Stimulated activated CD4-positive, alpha-beta T cell treated with anti-CD3 and anti-CD28 coated beads, Interleukin-2, amount 100 ng/mL, for 48 hours (primary cell): ENCODE measurements around the gene FAM20B.
"Not testable (repeated sequence)": the region's sequence is repeated elsewhere in the genome, so short reads cannot be mapped to it uniquely, and the experiment has no call there.

Experiments used
- DNase-seq, 2 donors: peaks; one replicate each; pipeline ENCODE4 v3.0.0-alpha.2; 2020

FAM20B gene

GRCh38 chr1:179025125-179025974, at the start of gene FAM20B:
Gene FAM20B (plus strand): TSS chr1:179025894. CDS start chr1:179043848, 17,954 bp downstream.
- peak; percentile 80 to 86 for DNase-seq

GRCh38 chr1:178976541-178976940, 49.2 kb upstream of the FAM20B start:
- DNase-seq = no peak

GRCh38 chr1:178986204-178986603, 39.5 kb upstream of the FAM20B start:
- no peak for DNase-seq

GRCh38 chr1:178988198-178988597, 37.5 kb upstream of the FAM20B start:
- not testable (repeated sequence) for DNase-seq

GRCh38 chr1:178993559-178993958, 32.1 kb upstream of the FAM20B start:
- DNase-seq = no peak

- no peak for DNase-seq
Observed at GRCh38 chr1:178997428-178997827, 28.3 kb upstream of the FAM20B start.

- no peak for DNase-seq
Observed at GRCh38 chr1:178998295-178998694, 27.4 kb upstream of the FAM20B start.

GRCh38 chr1:178999061-178999460, 26.6 kb upstream of the FAM20B start:
- no peak for DNase-seq

GRCh38 chr1:179001451-179001850, 24.2 kb upstream of the FAM20B start:
- DNase-seq = no peak

- not testable (repeated sequence) for DNase-seq
Observed at GRCh38 chr1:179002064-179002463, 23.6 kb upstream of the FAM20B start.

- DNase-seq = peak; percentile 71 to 73
Observed at GRCh38 chr1:179002552-179003345, 22.9 kb upstream of the FAM20B start.

GRCh38 chr1:179003512-179004066, 22.1 kb upstream of the FAM20B start:
- DNase-seq = no peak

GRCh38 chr1:179007233-179007632, 18.5 kb upstream of the FAM20B start:
- no peak for DNase-seq

- no peak for DNase-seq
Observed at GRCh38 chr1:179010671-179011070, 15.0 kb upstream of the FAM20B start.

GRCh38 chr1:179012038-179012437, 13.7 kb upstream of the FAM20B start:
- no peak for DNase-seq

- no peak for DNase-seq
Observed at GRCh38 chr1:179014123-179014522, 11.6 kb upstream of the FAM20B start.

GRCh38 chr1:179015396-179015795, 10.3 kb upstream of the FAM20B start:
- DNase-seq = no peak

- DNase-seq = no peak
Observed at GRCh38 chr1:179016706-179017382, 8.8 kb upstream of the FAM20B start.

- DNase-seq = no peak
Observed at GRCh38 chr1:179017383-179018326, 8.0 kb upstream of the FAM20B start.

- no peak for DNase-seq
Observed at GRCh38 chr1:179021873-179022272, 3.8 kb upstream of the FAM20B start.

- no peak for DNase-seq
Observed at GRCh38 chr1:179023946-179024650, 1.6 kb upstream of the FAM20B start.
